ENCODE measurements around the gene ABR. TPM values are rescaled to one million over a fixed set of nuclear protein-coding genes. Genes with fewer than 3 reads are reported as not detected.
A peak's percentile ranks its signal among the peaks of the same experiment; 100 is the strongest.
"Not testable (repeated sequence)": the region's sequence is repeated elsewhere in the genome, so short reads cannot be mapped to it uniquely, and the experiment has no call there.

Gene ABR
- total and polyA plus RNA-seq, 3 donors from 2014 or later, result 30.6 to 52.7 (median 42.1) TPM

- DNase-seq, result no peak
- Histone ChIP-seq H3K27me3 (no peaks in the 10 kb centered on the region), H3K4me3 (no peak overlapping the region), H3K4me1 (peaks cover 9% of the 10 kb centered on the region), H3K9me3 (no peaks in the 10 kb centered on the region), H3K27ac (no peak overlapping the region), H3K36me3 (ENCODE audit: low read depth, missing control alignments) (no peaks in the 10 kb centered on the region)
- 86% methylated on average over 14 to 51 of the region's 53 CpGs for WGBS, 2 donors
- no peak for TF ChIP-seq POLR2A (IDR thresholded peaks at IDR 0.05)
- no peak for TF ChIP-seq CTCF (IDR thresholded peaks at IDR 0.05)
- intact Hi-C loops (cut with DNase I; ENCODE audit: low total_unique reads), result loop anchor here (10.0 kb wide), 1 partner anchor 60 kb away; no protein-coding TSS in a partner anchor
Observed at GRCh38 chr17:1124896-1125787, 54.6 kb downstream of the ABR start.

- no peak for TF ChIP-seq CTCF (IDR thresholded peaks at IDR 0.05)
- no peak for TF ChIP-seq POLR2A (IDR thresholded peaks at IDR 0.05)
- intact Hi-C loops (cut with DNase I; ENCODE audit: low total_unique reads), result loop anchor here (10.0 kb wide), 1 partner anchor 61 kb away; no protein-coding TSS in a partner anchor
- H3K27me3 ChIP-seq, result no peaks in the 10 kb centered on the region
- H3K4me3 ChIP-seq, result no peak overlapping the region
- 78 to 80% methylated on average over 26 to 27 of the region's 27 CpGs for WGBS, 2 donors
- H3K9me3 ChIP-seq, result no peaks in the 10 kb centered on the region
- H3K27ac ChIP-seq, result no peak overlapping the region
- H3K4me1 ChIP-seq, result peaks cover 9% of the 10 kb centered on the region
- H3K36me3 ChIP-seq (ENCODE audit: low read depth, missing control alignments), result no peaks in the 10 kb centered on the region
- DNase-seq, result no peak
Observed at GRCh38 chr17:1123921-1124715, 55.7 kb downstream of the ABR start.

- H3K36me3 ChIP-seq (ENCODE audit: low read depth, missing control alignments), result no peaks in the 10 kb centered on the region
- H3K4me1 ChIP-seq, result peaks cover 9% of the 10 kb centered on the region
- 71 to 75% methylated on average over 15 to 24 of the region's 24 CpGs for WGBS, 2 donors
- TF ChIP-seq CTCF (IDR thresholded peaks at IDR 0.05) (no peak), POLR2A (IDR thresholded peaks at IDR 0.05) (no peak)
- DNase-seq, result no peak
- peak overlapping the region; percentile 10 to 71 for H3K27ac ChIP-seq
- intact Hi-C loops (cut with DNase I; ENCODE audit: low total_unique reads), result loop anchor here (10.0 kb wide), 1 partner anchor 61 kb away; no protein-coding TSS in a partner anchor
- H3K9me3 ChIP-seq, result no peaks in the 10 kb centered on the region
- H3K4me3 ChIP-seq, result no peak overlapping the region
- no peaks in the 10 kb centered on the region for H3K27me3 ChIP-seq
Observed at GRCh38 chr17:1123393-1123831, 56.4 kb downstream of the ABR start.

- peaks cover 9% of the 10 kb centered on the region for H3K4me1 ChIP-seq
- TF ChIP-seq POLR2A (IDR thresholded peaks at IDR 0.05), result no peak
- peak; percentile 84 to 90 (median 85) for TF ChIP-seq CTCF (IDR thresholded peaks at IDR 0.05)
Observed at GRCh38 chr17:1122533-1123392, 57.0 kb downstream of the ABR start.

GRCh38 chr17:1121442-1121817, 58.4 kb downstream of the ABR start:
- H3K4me3 ChIP-seq; DNase-seq; H3K27me3 ChIP-seq; H3K36me3 ChIP-seq (ENCODE audit: low read depth, missing control alignments); H3K27ac ChIP-seq; H3K4me1 ChIP-seq; H3K9me3 ChIP-seq: not testable (repeated sequence)
- intact Hi-C loops (cut with DNase I; ENCODE audit: low total_unique reads), result loop anchor here (10.0 kb wide), 1 partner anchor 63 kb away; no protein-coding TSS in a partner anchor
- 100% methylated on average over 1 of the region's 1 CpG; no CpG with 5 or more reads in 1 of the 2 donors for WGBS, 2 donors

More at GRCh38 chr17:1122533-1123392, 57.0 kb downstream of the ABR start:
- H3K27me3 ChIP-seq, result no peaks in the 10 kb centered on the region
- H3K27ac ChIP-seq, result peak overlapping the region; percentile 10 to 71
- DNase-seq, result peak; percentile 85
- H3K4me3 ChIP-seq, result no peak overlapping the region
- H3K36me3 ChIP-seq (ENCODE audit: low read depth, missing control alignments), result no peaks in the 10 kb centered on the region
- intact Hi-C loops (cut with DNase I; ENCODE audit: low total_unique reads), result loop anchor here (10.0 kb wide), 1 partner anchor 62 kb away; no protein-coding TSS in a partner anchor
- no peaks in the 10 kb centered on the region for H3K9me3 ChIP-seq
- 38% methylated on average over 19 to 21 of the region's 21 CpGs for WGBS, 2 donors
